Smooth muscle cell (in vitro differentiated cells): ENCODE data around the gene MRPS33. TPM values are rescaled to one million over a fixed set of nuclear protein-coding genes. Genes with fewer than 3 reads are reported as not detected.

ENCODE experiments used
- DNase-seq: peaks from one replicate; lab custom pipeline; 2025; ENCODE audit not compliant: unreplicated experiment; lab: John Stamatoyannopoulos, UW
- H2AFZ ChIP-seq: fragments of 200-600 bp; sonication (generic); 2 replicates; pipeline ENCODE4 v1.6.0; 2016; ENCODE audit warnings: antibody characterized with exemption, low read depth, mild to moderate bottlenecking
- H3F3A ChIP-seq: fragments of 200-600 bp; sonication (generic); 2 replicates; pipeline ENCODE4 v1.6.0; 2017; ENCODE audit warnings: antibody characterized with exemption, low read depth
- H3K27ac ChIP-seq: fragments of 200-600 bp; sonication (generic); 2 replicates; pipeline ENCODE4 v1.5.1; 2016; ENCODE audit warnings: low read depth, mild to moderate bottlenecking
- H3K27me3 ChIP-seq: fragments of 200-600 bp; sonication (generic); 2 replicates; pipeline ENCODE4 v1.6.1; 2016; ENCODE audit warnings: low read depth, mild to moderate bottlenecking
- H3K36me3 ChIP-seq: fragments of 200-600 bp; sonication (generic); 2 replicates; pipeline ENCODE4 v1.5.1; 2016; ENCODE audit warnings: low read depth
- H3K4me1 ChIP-seq: fragments of 200-600 bp; sonication (generic); 2 replicates; pipeline ENCODE4 v1.5.1; 2016; ENCODE audit warnings: low read depth
- H3K4me2 ChIP-seq: fragments of 200-600 bp; sonication (generic); 2 replicates; pipeline ENCODE4 v1.6.0; 2016; ENCODE audit warnings: mild to moderate bottlenecking
- H3K4me3 ChIP-seq: fragments of 200-600 bp; sonication (generic); 2 replicates; pipeline ENCODE4 v1.5.1; 2016; ENCODE audit warnings: mild to moderate bottlenecking
- H3K79me2 ChIP-seq: fragments of 200-600 bp; sonication (generic); 2 replicates; pipeline ENCODE4 v1.6.0; 2016; ENCODE audit warnings: low read depth, mild to moderate bottlenecking
- H3K9ac ChIP-seq: fragments of 200-600 bp; sonication (generic); 2 replicates; pipeline ENCODE4 v1.6.0; 2016; ENCODE audit warnings: low read depth
- H3K9me3 ChIP-seq: fragments of 200-600 bp; sonication (generic); replicated peaks from 2 replicates; pipeline ENCODE4 v1.5.1; 2016; ENCODE audit warnings: low read depth
- H4K20me1 ChIP-seq: fragments of 200-600 bp; sonication (generic); 2 replicates; pipeline ENCODE4 v1.6.0; 2016; ENCODE audit warnings: low read depth
- CTCF ChIP-seq: fragments of 200-600 bp; sonication (generic); IDR thresholded peaks from 2 replicates; pipeline ENCODE4 v1.5.1; 2017; ENCODE audit warnings: borderline replicate concordance, mild to moderate bottlenecking, antibody characterized with exemption; ENCODE audit not compliant: insufficient read depth, poor library complexity, severe bottlenecking
- WGBS: methylation state at CpG from one replicate; pipeline ENCODE4 v1.1.7; 2016; ENCODE audit warnings: low lambda C conversion rate; 5-methylcytosine and 5-hydroxymethylcytosine counted together
- polyA plus RNA-seq: library from polyadenylated mRNA; unstranded; fragments of >200 nt; fragmentation: Nextera tagmentation; extraction: Ambion mirVana; gene quantifications from 2 replicates; pipeline ENCODE4 v1.2.1, GENCODE V29; 2016
- total RNA-seq: library from RNA; depleted of rRNA; stranded (reverse); fragments of >200 nt; gene quantifications from 2 replicates; pipeline ENCODE4 v1.2.3, GENCODE V29; 2014

The MRPS33 gene
- total and polyA plus RNA-seq, 2 experiments from 2014 or later = 34.2 to 49.8 TPM

DNA sequence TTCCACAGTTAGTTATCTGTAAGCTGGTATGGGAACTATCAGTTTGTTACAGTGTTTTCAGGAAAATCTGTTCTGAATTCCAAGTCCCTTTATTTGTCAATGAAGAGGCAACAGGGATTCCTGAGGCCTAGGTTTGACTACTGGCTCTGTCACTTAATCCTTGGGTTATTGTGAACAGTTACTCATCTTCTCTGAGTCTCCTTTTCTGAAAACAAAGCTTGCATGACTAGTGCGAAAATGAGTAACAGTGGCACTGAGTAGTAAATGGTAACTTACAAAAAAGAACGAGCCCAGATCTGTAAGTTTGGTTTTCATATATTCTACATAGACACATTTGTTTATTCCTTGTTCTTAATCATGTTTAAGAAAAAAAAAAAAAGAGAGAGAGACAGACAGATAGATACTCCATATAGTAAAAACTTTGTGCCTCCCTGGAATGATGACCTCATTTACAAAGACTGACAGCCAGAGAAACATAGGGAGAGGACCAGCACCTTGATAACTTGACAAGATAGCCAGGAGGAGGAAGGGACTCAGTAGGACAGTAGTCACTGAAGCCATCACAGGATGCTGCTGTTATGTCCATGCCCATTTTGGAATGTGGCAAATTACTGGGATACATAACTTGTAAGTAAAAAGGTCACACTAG, 1.9 kb downstream of the MRPS33 start:
- Histone ChIP-seq H3K4me2 (no peak overlapping the region), H2AFZ (no peak overlapping the region), H3K4me3 (no peak overlapping the region), H3K27ac (peak overlapping the region; percentile 82), H3K36me3 (no peaks in the 10 kb centered on the region), H3K9me3 (no peaks in the 10 kb centered on the region), H4K20me1 (no peaks in the 10 kb centered on the region), H3K79me2 (peaks cover 8% of the 10 kb centered on the region), H3K4me1 (peaks cover 7% of the 10 kb centered on the region), H3K27me3 (peaks cover 8% of the 10 kb centered on the region), H3K9ac (peak overlapping the region; percentile 85), H3F3A (peaks cover 8% of the 10 kb centered on the region)
- DNase-seq = no peak
- no peak for TF ChIP-seq CTCF
- WGBS = 85% methylated on average over 2 of the region's 2 CpGs

- peak; percentile 35 for TF ChIP-seq CTCF
- H3F3A ChIP-seq = peaks cover 8% of the 10 kb centered on the region
- no peak overlapping the region for H3K4me3 ChIP-seq
- no peak for DNase-seq
- H3K27me3 ChIP-seq = peaks cover 3% of the 10 kb centered on the region
- H3K9ac ChIP-seq = no peak overlapping the region
- peaks cover 8% of the 10 kb centered on the region for H3K79me2 ChIP-seq
- H3K9me3 ChIP-seq = no peaks in the 10 kb centered on the region
- no peak overlapping the region for H2AFZ ChIP-seq
- H3K27ac ChIP-seq = peak overlapping the region; percentile 82
- peaks cover 7% of the 10 kb centered on the region for H3K4me1 ChIP-seq
- 35% methylated on average over 3 of the region's 3 CpGs for WGBS
- H3K4me2 ChIP-seq = no peak overlapping the region
- no peaks in the 10 kb centered on the region for H4K20me1 ChIP-seq
- H3K36me3 ChIP-seq = no peaks in the 10 kb centered on the region
Observed at GRCh38 chr7:141012044-141012685, 2.6 kb downstream of the MRPS33 start.

GRCh38 chr7:141011443-141011842, 3.3 kb downstream of the MRPS33 start:
- DNase-seq = no peak
- Histone ChIP-seq H2AFZ (no peak overlapping the region), H3K9me3 (no peaks in the 10 kb centered on the region), H3K4me2 (no peak overlapping the region), H3K4me3 (no peak overlapping the region), H3K9ac (no peak overlapping the region), H3K79me2 (peaks cover 8% of the 10 kb centered on the region), H3F3A (peaks cover 8% of the 10 kb centered on the region), H3K4me1 (peaks cover 7% of the 10 kb centered on the region), H3K27ac (no peak overlapping the region), H3K27me3 (no peaks in the 10 kb centered on the region), H3K36me3 (no peaks in the 10 kb centered on the region), H4K20me1 (no peaks in the 10 kb centered on the region)
- no peak for TF ChIP-seq CTCF
- WGBS = 74% methylated on average over 4 of the region's 4 CpGs
